Esophagus squamous epithelium (tissue), 4 donors: ENCODE results near the gene GPR157.

Source experiments
- POLR2A ChIP-seq, 4 donors: fragments of 450-650 bp; IDR thresholded peaks; one replicate each; pipeline ENCODE4 v1.6.1; 2017; ENCODE audit warnings: antibody characterized with exemption in 4 of 4, mild to moderate bottlenecking in 4 of 4, moderate library complexity in 3 of 4
- TF ChIP-seq, protein P1 (sequence below), 6 experiments: fragments of 450-650 bp in 4 of 6; fragments of 200-600 bp in 2 of 6; sonication (generic) in 2 of 6; IDR thresholded peaks; one replicate each; pipeline ENCODE4 v1.5.1; 2016 to 2019; ENCODE audit warnings: antibody characterized with exemption in 6 of 6, mild to moderate bottlenecking in 4 of 6, moderate library complexity in 4 of 6

DNA sequence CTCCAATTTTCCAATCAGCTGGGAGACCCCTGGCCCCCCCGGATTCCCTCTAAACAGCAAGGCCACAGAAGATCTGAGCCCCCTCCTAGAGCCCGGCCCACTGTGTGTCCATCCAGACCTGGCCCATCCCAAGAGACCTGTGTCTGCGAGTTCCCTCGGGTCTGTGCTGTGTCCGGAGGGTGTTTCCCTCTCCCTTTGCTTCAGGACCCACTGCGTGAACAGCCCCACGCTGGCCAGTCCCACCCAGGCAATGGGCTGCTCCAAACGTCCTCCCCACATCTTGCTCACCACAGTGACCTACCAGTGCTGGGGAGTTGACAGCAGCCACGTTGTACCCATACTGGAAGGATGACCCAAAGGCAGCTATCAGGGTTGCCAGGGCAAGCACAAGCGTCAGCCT, 71.1 kb downstream of the GPR157 start:
- TF ChIP-seq, protein P1, sequence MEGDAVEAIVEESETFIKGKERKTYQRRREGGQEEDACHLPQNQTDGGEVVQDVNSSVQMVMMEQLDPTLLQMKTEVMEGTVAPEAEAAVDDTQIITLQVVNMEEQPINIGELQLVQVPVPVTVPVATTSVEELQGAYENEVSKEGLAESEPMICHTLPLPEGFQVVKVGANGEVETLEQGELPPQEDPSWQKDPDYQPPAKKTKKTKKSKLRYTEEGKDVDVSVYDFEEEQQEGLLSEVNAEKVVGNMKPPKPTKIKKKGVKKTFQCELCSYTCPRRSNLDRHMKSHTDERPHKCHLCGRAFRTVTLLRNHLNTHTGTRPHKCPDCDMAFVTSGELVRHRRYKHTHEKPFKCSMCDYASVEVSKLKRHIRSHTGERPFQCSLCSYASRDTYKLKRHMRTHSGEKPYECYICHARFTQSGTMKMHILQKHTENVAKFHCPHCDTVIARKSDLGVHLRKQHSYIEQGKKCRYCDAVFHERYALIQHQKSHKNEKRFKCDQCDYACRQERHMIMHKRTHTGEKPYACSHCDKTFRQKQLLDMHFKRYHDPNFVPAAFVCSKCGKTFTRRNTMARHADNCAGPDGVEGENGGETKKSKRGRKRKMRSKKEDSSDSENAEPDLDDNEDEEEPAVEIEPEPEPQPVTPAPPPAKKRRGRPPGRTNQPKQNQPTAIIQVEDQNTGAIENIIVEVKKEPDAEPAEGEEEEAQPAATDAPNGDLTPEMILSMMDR (IDR thresholded peaks at IDR 0.05): no peak
- TF ChIP-seq POLR2A (IDR thresholded peaks at IDR 0.05): no peak
